ENCODE results near the gene SLC25A45.
"Not testable (repeated sequence)": the region's sequence is repeated elsewhere in the genome, so short reads cannot be mapped to it uniquely, and the experiment has no call there.

SLC25A45 gene

GRCh38 chr11:65421794-65422632, 39.6 kb upstream of the SLC25A45 start:
- DNase-seq (ENCODE audit: low read depth), result peak; percentile 80

GRCh38 chr11:65420979-65421793, 38.7 kb upstream of the SLC25A45 start:
- DNase-seq (ENCODE audit: low read depth), result peak; percentile 81

DNA sequence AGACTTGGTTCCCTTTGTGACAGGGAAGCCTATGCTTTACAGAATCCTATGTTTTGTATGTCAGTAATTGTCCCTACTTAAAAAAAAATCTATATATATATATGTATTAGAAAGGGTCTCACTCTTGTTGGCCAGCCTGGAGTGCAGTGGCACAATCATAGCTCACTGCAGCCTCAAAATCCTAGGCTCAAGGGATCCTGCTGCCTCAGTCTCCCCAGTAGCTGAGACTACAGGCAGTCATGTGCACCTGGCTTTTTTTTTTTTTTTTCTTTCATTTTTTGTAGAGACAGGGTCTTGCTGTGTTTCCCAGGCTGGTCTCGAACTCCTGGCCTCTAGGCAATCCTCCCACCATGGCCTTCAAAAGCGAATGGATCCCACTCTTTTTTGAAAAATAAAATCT, 38.1 kb upstream of the SLC25A45 start:
- no peak for DNase-seq (ENCODE audit: low read depth)

GRCh38 chr11:65419772-65420481, 37.5 kb upstream of the SLC25A45 start:
- DNase-seq (ENCODE audit: low read depth), result no peak

- no peak for DNase-seq (ENCODE audit: low read depth)
Measured at GRCh38 chr11:65419460-65419771, 37.0 kb upstream of the SLC25A45 start.

GRCh38 chr11:65418681-65419459, 36.4 kb upstream of the SLC25A45 start:
- peak; percentile 83 for DNase-seq (ENCODE audit: low read depth)

- no peak for DNase-seq (ENCODE audit: low read depth)
Measured at GRCh38 chr11:65418431-65418680, 35.9 kb upstream of the SLC25A45 start.

DNA sequence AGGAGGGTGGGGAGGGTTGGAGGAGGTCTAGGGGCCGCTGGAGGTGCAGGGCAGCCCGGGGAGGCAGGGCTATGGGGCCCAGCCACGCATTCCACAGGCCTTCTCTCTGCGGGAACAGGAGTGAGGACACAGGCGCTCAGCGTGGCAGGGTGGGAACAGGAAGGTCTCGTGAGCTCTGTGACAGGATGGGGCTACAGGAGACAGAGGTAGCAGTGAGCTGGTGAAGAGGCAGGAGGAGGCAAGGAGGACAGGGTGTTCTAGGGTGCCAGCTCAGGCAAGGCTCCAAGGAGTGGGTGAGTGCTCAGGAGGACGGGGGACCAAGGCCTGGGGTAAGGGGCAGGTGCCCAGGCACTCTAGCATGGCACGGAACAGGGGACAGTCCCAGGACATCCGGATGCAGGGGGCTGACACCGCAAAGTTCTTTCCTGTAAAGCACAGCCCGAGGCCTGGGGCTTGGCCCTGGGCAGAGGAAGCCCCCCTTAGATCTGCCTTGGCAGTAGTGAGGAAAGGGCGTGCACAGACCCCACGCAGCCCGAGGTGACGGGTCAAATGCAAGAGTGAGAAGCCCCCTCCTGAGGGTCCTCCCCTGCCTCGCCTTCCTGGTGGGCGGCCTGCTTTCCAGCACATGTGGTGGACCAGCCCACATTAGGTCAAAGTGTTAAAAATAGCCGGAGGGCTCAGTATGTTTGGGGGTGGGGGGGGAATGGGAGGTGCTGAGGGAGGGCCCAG, 35.4 kb upstream of the SLC25A45 start:
- DNase-seq (ENCODE audit: low read depth), result no peak

GRCh38 chr11:65416841-65417701, 34.6 kb upstream of the SLC25A45 start:
- no peak for DNase-seq (ENCODE audit: low read depth)

DNA sequence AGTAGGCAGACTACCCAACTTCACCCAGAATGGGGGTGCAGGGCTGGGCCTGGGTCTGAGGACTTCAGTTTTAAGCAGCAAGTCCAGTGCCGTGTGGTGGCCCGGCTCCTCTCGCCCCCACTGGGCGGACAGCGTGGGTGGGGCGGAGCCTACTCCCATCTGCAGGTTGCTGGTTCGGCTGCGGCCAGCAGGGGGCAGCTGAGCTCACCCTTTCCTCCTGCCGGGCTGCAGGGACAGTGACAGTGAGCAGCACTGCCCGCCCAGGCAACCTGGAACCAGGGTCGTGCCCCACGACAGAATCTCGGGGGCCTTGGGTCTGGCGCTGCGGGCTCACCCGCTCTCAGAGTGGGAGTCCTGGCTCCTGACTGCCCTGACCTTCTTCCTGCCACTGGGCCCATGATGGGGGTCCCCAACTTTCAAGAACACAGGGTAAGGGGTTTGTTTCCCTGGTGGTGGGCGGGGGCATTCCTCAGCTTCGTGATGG, 33.9 kb upstream of the SLC25A45 start:
- DNase-seq (ENCODE audit: low read depth), result peak; percentile 90

DNA sequence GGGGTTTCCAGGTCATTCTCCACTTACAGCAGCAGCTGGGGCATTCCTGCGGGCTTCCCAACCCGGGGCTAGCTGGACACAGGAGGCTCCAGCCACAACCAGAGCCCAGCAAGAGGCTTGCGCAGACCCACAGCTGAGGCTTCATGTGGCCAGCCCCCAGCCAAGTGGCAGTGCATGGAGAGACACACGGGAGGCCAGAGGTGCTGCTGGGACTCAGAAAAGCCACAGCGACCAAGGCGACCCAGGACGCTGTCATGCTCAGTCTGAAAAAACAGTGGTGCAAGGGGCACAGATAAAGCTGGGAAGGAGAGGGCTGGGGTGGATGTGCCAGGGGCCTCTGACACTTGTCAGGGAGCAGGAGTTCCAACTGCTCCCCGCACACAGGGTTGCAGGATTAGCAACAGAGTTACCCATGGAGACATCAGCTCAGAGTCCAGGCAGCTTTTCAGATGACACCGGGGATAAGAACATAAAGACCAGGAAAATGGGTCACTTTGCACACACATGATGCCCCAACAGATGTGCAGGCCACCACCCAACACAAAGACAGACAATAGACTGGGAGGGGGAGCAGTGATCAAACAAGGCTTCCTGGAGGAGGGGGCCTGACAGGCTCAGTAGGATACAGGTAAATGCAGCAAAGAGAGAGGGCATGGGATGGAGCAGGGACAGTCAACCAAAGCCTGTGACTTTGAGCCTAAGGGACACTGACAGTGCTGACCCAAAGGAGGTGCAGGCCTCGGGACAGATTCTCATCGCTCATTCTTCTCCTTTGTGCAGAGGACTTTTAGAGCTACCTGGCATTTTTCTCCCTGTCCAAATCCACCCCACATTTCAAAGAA, 33.3 kb upstream of the SLC25A45 start:
- no peak for DNase-seq (ENCODE audit: low read depth)

DNA sequence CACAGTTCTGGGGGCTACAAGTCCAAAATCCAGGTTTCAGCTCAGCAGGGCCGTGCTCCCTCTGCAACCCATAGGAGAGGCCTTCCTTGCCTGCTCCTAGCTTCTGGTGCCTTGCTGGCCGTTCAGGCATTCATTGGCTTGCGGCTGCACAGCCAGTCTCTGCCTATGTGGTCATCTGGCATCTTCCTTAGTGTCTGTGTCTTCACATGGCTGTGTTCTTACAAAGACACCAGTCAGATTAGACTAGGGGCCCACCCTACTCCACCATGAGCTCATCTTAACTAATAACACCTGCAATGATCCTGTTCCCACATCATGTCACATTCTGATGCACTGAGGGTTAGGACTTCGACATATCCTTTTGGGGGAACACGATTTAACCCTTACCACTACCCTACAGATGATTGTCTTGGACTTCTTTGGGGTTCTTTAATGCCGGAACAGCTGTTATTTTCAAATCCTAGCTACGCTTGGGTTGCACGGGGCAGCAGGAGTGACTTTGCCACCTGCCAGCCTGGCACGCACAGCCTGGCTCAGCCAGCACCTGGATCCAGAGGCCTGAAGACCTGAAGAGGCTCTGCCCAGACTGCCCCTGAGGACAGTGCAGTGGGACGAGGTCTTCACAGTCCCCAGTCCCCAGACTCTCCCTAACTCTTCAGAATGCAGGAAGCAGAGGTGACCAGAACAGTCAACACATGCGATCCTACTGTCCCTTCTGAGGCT, 32.5 kb upstream of the SLC25A45 start:
- no peak for DNase-seq (ENCODE audit: low read depth)

GRCh38 chr11:65413077-65413664, 30.7 kb upstream of the SLC25A45 start:
- DNase-seq (ENCODE audit: low read depth), result not testable (repeated sequence)

DNA sequence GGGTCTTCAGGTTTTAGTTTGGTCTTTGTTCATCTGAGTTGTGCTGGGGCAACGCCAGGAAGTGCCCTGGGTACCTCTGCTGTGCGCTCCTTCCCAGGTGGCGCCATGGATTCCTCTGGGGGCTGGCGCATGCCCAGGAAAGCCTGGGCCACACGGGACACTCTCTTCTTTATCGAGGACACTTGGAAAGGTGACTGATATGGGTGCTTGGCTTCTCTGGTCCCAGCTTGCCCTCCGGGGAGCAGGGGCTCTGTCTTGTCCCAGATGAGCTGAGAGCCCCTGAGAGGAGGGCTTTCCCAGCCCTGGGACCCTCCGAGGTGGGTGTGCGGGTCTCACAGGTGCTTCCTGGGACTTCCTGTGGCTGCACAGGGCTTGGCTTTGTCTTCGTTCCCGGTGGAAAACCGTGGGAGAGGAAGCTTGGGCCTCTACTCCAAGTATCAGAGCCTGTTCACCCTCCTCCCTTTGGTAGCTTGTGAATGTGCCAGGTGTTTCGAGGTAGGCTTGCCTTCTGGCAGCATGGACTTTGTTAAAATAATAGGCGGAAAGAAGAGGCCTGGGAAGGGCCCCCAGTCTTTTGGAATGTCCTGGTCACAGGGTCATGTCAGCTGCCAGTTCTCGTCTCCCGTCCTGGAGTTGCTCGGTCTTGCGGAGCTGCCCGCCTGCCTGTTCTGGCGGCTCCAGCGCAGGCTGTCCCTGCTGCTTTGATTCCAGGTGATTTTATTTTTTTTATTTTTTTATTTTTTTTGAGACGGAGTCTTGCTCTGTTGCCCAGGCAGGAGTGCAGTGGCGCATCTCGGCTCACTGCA, 30.0 kb upstream of the SLC25A45 start:
- no peak for DNase-seq (ENCODE audit: low read depth)

DNA sequence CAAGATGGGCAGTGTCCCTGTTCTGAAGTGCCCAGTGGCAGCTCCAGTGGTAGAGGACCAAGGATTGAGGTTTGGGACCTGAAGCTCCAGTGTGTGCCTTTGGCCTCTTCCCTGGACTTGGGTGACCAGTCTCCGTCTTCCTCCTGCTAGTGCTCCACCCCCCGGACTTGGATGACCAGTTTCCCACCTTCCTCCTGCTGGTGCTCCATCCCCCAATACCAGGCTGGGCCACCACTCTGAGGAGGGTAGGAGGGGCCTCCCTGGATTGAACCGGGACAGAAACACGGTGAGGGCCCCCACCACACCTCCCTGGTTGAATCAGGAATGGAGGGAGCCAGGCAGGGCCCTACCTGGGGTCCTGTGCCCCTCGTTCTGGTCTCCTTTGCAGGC, 29.2 kb upstream of the SLC25A45 start:
- no peak for DNase-seq (ENCODE audit: low read depth)

GRCh38 chr11:65410936-65411680, 28.7 kb upstream of the SLC25A45 start:
- DNase-seq (ENCODE audit: low read depth), result no peak

All from activated gamma-delta T cell treated with anti-CD3 and anti-CD28 coated beads, Interleukin-2, amount 50 U/mL, for 16 hours (primary cell).